ELF-1 (cell line): ENCODE measurements around the gene NPVF.

Source experiments
- DNase-seq: peaks from one replicate; pipeline ENCODE4 v3.0.0-alpha.2; 2016; ENCODE audit warnings: low read depth, low spot score

NPVF gene

GRCh38 chr7:25228386-25228785, at the start of gene NPVF:
NPVF (minus strand) TSS chr7:25228486; CDS start chr7:25228439, 47 bp downstream.
- DNase-seq: no peak

GRCh38 chr7:25272265-25272664, 44.0 kb upstream of the NPVF start:
- no peak for DNase-seq

GRCh38 chr7:25263337-25263736, 35.1 kb upstream of the NPVF start:
- DNase-seq: no peak

GRCh38 chr7:25262586-25262985, 34.3 kb upstream of the NPVF start:
- peak; percentile 14 for DNase-seq

GRCh38 chr7:25261545-25262140, 33.4 kb upstream of the NPVF start:
- no peak for DNase-seq

- DNase-seq: no peak
Measured at GRCh38 chr7:25260862-25261494, 32.7 kb upstream of the NPVF start.

- DNase-seq: peak; percentile 87
Measured at GRCh38 chr7:25259487-25260243, 31.4 kb upstream of the NPVF start.

- no peak for DNase-seq
Measured at GRCh38 chr7:25256333-25256819, 28.1 kb upstream of the NPVF start.

- no peak for DNase-seq
Measured at GRCh38 chr7:25255611-25256332, 27.5 kb upstream of the NPVF start.

GRCh38 chr7:25254604-25255003, 26.3 kb upstream of the NPVF start:
- no peak for DNase-seq

- DNase-seq: no peak
Measured at GRCh38 chr7:25253714-25254113, 25.4 kb upstream of the NPVF start.

GRCh38 chr7:25250386-25250785, 22.1 kb upstream of the NPVF start:
- no peak for DNase-seq

GRCh38 chr7:25249772-25250171, 21.5 kb upstream of the NPVF start:
- no peak for DNase-seq

GRCh38 chr7:25246306-25246705, 18.0 kb upstream of the NPVF start:
- DNase-seq: no peak

- peak; percentile 25 for DNase-seq
Measured at GRCh38 chr7:25244254-25245033, 16.2 kb upstream of the NPVF start.

GRCh38 chr7:25242678-25243077, 14.4 kb upstream of the NPVF start:
- no peak for DNase-seq

- DNase-seq: no peak
Measured at GRCh38 chr7:25240896-25241295, 12.6 kb upstream of the NPVF start.

GRCh38 chr7:25240340-25240739, 12.1 kb upstream of the NPVF start:
- DNase-seq: no peak

GRCh38 chr7:25239888-25240287, 11.6 kb upstream of the NPVF start:
- DNase-seq: no peak

- no peak for DNase-seq
Measured at GRCh38 chr7:25238066-25238725, 9.9 kb upstream of the NPVF start.

GRCh38 chr7:25235471-25235870, 7.2 kb upstream of the NPVF start:
- DNase-seq: no peak
